ENCODE measurements around the gene DOP1A. TPM values are rescaled to one million over a fixed set of nuclear protein-coding genes. Genes with fewer than 3 reads are reported as not detected.

DOP1A gene
- total and polyA plus RNA-seq, 10 donors: 4.8 to 47.6 (median 26.0) TPM

DNA sequence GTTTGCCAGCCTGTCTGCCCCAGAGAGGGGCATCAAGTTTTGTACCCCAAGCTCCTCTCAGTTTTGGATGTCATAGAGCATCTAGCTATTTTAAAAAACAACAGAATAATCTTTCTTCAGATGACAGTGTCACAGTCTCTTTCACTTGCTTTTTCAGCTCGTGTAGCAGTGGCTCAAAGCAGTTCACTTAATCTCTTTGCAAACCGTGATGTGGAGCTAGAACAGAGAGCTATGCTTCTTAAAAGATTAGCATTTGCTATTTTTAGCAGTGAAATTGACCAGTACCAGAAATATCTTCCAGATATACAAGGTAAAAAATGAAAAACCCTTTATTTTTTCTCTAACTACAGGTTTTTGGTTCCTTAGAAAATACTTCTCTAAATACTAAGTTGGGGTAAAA lies 88.3 kb downstream of the DOP1A start:
- Histone ChIP-seq H3K9me3 (no peaks in the 10 kb centered on the region), H3K4me1 (no peaks in the 10 kb centered on the region), H3K36me3 (peaks cover 0 to 100% (median 73%) of the 10 kb centered on the region in 6 donors), H3K27ac (no peak overlapping the region), H3K4me3 (no peak overlapping the region), H3K27me3 (replicated peaks in 1 of 7) (no peaks in the 10 kb centered on the region)
- TF ChIP-seq POLR2A (IDR thresholded peaks at IDR 0.05) (no peak), POLR2AphosphoS5 (IDR thresholded peaks at IDR 0.05) (no peak)
- TF ChIP-seq, protein P1, sequence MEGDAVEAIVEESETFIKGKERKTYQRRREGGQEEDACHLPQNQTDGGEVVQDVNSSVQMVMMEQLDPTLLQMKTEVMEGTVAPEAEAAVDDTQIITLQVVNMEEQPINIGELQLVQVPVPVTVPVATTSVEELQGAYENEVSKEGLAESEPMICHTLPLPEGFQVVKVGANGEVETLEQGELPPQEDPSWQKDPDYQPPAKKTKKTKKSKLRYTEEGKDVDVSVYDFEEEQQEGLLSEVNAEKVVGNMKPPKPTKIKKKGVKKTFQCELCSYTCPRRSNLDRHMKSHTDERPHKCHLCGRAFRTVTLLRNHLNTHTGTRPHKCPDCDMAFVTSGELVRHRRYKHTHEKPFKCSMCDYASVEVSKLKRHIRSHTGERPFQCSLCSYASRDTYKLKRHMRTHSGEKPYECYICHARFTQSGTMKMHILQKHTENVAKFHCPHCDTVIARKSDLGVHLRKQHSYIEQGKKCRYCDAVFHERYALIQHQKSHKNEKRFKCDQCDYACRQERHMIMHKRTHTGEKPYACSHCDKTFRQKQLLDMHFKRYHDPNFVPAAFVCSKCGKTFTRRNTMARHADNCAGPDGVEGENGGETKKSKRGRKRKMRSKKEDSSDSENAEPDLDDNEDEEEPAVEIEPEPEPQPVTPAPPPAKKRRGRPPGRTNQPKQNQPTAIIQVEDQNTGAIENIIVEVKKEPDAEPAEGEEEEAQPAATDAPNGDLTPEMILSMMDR (IDR thresholded peaks at IDR 0.05 in 8 of 11, conservative IDR thresholded peaks at IDR 0.05 in 3 of 11): no peak
- intact Hi-C loops (cut with DNase I; ENCODE audit: low total_unique reads): no loop called here
- WGBS, 5 donors: 88 to 92% (median 90%) methylated on average over 2 of the region's 2 CpGs
- DNase-seq: no peak

DNA sequence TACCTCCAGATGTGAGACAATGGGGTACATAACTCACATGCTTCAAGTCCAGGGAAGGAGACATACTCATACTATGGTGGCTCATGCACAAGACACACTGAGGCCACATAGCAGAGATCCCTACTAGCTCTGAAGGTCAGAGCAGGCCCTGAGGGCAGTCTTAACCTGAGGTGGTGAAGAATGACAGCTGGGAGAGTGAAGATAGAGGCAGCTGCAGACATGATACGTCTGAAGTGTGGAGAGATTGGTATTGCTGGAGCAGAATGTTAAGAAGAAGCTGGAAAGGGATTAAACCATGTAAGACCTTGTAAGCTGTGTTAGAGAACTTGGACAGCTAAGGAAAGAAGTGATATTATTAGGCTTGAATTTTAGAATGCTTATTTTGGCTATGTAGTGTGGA lies 92.7 kb downstream of the DOP1A start:
- TF ChIP-seq, protein P1 (IDR thresholded peaks at IDR 0.05 in 8 of 11, conservative IDR thresholded peaks at IDR 0.05 in 3 of 11): no peak
- TF ChIP-seq POLR2A (IDR thresholded peaks at IDR 0.05) (no peak), POLR2AphosphoS5 (IDR thresholded peaks at IDR 0.05) (no peak)
- Histone ChIP-seq H3K4me3 (no peak overlapping the region), H3K4me1 (no peaks in the 10 kb centered on the region), H3K27me3 (replicated peaks in 1 of 7) (no peaks in the 10 kb centered on the region), H3K27ac (no peak overlapping the region), H3K9me3 (no peaks in the 10 kb centered on the region), H3K36me3 (peaks cover 0 to 99% (median 64%) of the 10 kb centered on the region in 6 donors)
- intact Hi-C loops (cut with DNase I; ENCODE audit: low total_unique reads): no loop called here
- 91 to 97% (median 93%) methylated on average over 1 of the region's 1 CpG for WGBS, 5 donors
- DNase-seq: no peak

DNA sequence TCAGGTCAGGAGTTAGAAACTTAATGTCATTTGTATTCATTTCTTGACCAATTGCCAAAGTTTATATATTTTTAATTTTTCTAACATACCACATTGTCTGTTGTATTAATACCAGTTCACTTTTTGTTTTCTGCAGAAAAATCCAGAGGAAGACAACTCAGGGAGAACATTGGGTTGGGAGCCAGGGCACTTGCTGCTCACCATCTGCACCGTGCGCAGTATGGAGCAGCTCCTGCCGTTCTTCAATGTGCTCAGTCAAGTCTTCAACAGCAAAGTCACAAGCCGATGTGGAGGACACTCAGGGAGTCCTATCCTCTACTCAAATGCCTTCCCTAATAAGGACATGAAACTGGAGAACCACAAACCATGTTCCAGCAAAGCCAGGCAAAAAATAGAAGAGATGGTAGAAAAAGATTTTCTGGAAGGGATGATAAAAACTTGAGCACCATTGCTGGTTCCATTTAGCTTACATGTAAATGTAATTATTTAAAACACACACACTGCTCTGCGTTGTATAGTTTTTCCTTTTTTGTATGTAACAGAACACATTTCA lies 100.3 kb downstream of the DOP1A start:
- DNase-seq: no peak
- H3K4me1 ChIP-seq: no peaks in the 10 kb centered on the region
- WGBS, 5 donors: 93 to 97% (median 96%) methylated on average over 5 of the region's 5 CpGs
- H3K9me3 ChIP-seq: no peaks in the 10 kb centered on the region
- TF ChIP-seq POLR2A (IDR thresholded peaks at IDR 0.05) (no peak), POLR2AphosphoS5 (IDR thresholded peaks at IDR 0.05) (no peak)
- intact Hi-C loops (cut with DNase I; ENCODE audit: low total_unique reads): no loop called here
- no peaks in the 10 kb centered on the region for H3K27me3 ChIP-seq (replicated peaks in 1 of 7)
- H3K36me3 ChIP-seq: peaks cover 5 to 100% (median 92%) of the 10 kb centered on the region in 6 donors
- no peak overlapping the region for H3K27ac ChIP-seq
- H3K4me3 ChIP-seq: no peak overlapping the region

DNA sequence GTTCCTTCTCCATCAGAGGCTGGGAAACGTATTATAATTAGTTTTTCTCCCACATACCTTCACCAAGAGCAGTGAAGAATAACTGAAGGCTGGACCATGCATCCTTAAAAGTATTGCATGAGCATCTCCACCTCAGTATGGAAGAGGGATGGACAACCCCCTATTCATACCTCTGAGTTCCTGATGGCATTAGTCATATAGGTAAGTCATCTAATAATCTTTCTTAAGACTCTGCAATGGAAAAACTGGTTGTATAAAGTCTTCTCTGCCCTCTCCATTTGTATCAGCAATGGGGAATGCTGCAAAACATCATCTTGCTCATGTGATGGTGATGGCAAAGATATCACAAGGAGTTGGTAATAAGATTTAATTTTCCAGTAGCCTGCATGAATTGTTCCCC lies 101.1 kb downstream of the DOP1A start:
- 84 to 100% (median 91%) methylated on average over 1 of the region's 1 CpG for WGBS, 5 donors
- H3K36me3 ChIP-seq: peaks cover 5 to 100% (median 94%) of the 10 kb centered on the region in 6 donors

More for the DNA sequence above, 101.1 kb downstream of the DOP1A start:
- Histone ChIP-seq H3K27ac (no peak overlapping the region), H3K27me3 (replicated peaks in 1 of 7) (no peaks in the 10 kb centered on the region), H3K4me3 (no peak overlapping the region), H3K9me3 (no peaks in the 10 kb centered on the region), H3K4me1 (no peaks in the 10 kb centered on the region)
- TF ChIP-seq, protein P1 (IDR thresholded peaks at IDR 0.05 in 8 of 11, conservative IDR thresholded peaks at IDR 0.05 in 3 of 11): no peak
- TF ChIP-seq POLR2AphosphoS5 (IDR thresholded peaks at IDR 0.05) (no peak), POLR2A (IDR thresholded peaks at IDR 0.05) (no peak)
- intact Hi-C loops (cut with DNase I; ENCODE audit: low total_unique reads): no loop called here
- DNase-seq: no peak
